Measurements from ENCODE around the gene MVD. TPM values are rescaled to one million over a fixed set of nuclear protein-coding genes. Genes with fewer than 3 reads are reported as not detected.

MVD gene
- total and polyA plus RNA-seq, 2 of the 4 experiments (the other 2 are of a cell fraction), result 18.3 to 28.4 TPM

DNA sequence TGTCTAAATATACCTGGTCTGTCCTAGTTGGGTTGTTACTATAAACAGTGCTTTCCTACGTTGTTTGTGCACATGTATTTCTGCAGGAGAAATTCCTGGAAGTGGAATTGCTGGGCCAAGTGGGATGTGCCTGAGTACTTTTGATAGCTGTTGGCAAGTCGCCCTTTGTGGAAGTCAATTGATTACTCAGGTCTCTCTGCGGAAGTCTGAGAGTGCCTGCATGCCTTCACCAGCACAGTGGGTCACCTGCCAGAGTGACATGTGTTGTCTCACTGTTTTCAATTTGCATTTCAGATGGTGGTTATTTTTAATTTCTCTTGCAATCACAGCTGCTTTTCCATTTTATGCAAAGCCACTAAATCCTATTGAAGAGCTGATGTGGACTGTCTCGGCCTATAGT is 2.3 kb upstream of the MVD start:
- Histone ChIP-seq H3K9ac (ENCODE audit: low read depth, low read length) (no peak overlapping the region), H2BK20ac (ENCODE audit: low read depth, low read length) (no peak overlapping the region), H4K5ac (ENCODE audit: low read depth, low read length) (no peak overlapping the region), H3K56ac (ENCODE audit: extremely low read depth, insufficient read depth, low read length) (no peak overlapping the region), H3K9me3 (ENCODE audit: control insufficient read depth, insufficient read depth, low read length) (no peaks in the 10 kb centered on the region), H2AK5ac (ENCODE audit: low read depth, low read length) (no peak overlapping the region), H4K20me1 (ENCODE audit: insufficient read depth, low read length) (no peaks in the 10 kb centered on the region), H3K4ac (ENCODE audit: low read depth, low read length) (no peak overlapping the region), H2BK120ac (ENCODE audit: low read depth, low read length) (no peak overlapping the region), H2AFZ (replicated peaks; ENCODE audit: low read length, poor library complexity) (no peak overlapping the region), H3K27me3 (ENCODE audit: control insufficient read depth, insufficient read depth, low read length) (no peaks in the 10 kb centered on the region), H4K8ac (ENCODE audit: low read depth in 2 of 2, low read length in 2 of 2) (no peak overlapping the region), H3K4me3 (ENCODE audit: insufficient read depth, low read depth, low read length) (no peak overlapping the region), H3K27ac (ENCODE audit: insufficient read depth, low read length) (no peak overlapping the region), H3K79me1 (ENCODE audit: low read depth in 1 of 2, low read length in 2 of 2) (peaks cover 16 to 23% of the 10 kb centered on the region in 2 experiments), H3K4me1 (ENCODE audit: control insufficient read depth, insufficient read depth, low read length) (no peaks in the 10 kb centered on the region), H3K23ac (ENCODE audit: low read depth, low read length) (no peak overlapping the region), H3K18ac (ENCODE audit: low read depth, low read length) (no peak overlapping the region), H4K91ac (ENCODE audit: insufficient read depth, low read depth, low read length) (no peak overlapping the region), H3K4me2 (ENCODE audit: low read depth, low read length) (no peak overlapping the region), H2BK5ac (ENCODE audit: low read depth, low read length, poor library complexity, severe bottlenecking) (no peak overlapping the region), H2AK9ac (replicated peaks; ENCODE audit: low read depth, low read length, poor library complexity) (no peak overlapping the region), H3K36me3 (ENCODE audit: control insufficient read depth, insufficient read depth, low read length) (peaks cover 2% of the 10 kb centered on the region; the same call in 1 of the 2 replicates), H2BK15ac (ENCODE audit: low read depth, low read length) (no peak overlapping the region), H3K14ac (replicated peaks; ENCODE audit: low read depth, low read length) (no peak overlapping the region), H3K9me1 (ENCODE audit: insufficient read depth, low read length) (no peaks in the 10 kb centered on the region)
- DNase-seq (no peak), ATAC-seq (ENCODE audit: low read depth) (no peak)
- CTCF ChIA-PET, result no interaction called here
- intact Hi-C loops (cut with micrococcal nuclease), result no loop called here
- in situ Hi-C loops (cut with MboI; ENCODE audit: low sequenced_read_pairs), result no loop called here
- dilution Hi-C loops (cut with HindIII; ENCODE audit: low sequenced_read_pairs, unreplicated experiment), result no loop called here
- POLR2A ChIA-PET (ENCODE audit: unreplicated experiment), result no interaction called here
- TF ChIP-seq CHD1 (IDR thresholded peaks at IDR 0.05; ENCODE audit: low read depth, low read length), result no peak
- TF ChIP-seq RFX5 (IDR thresholded peaks at IDR 0.05; ENCODE audit: low read depth, low read length), result no peak
- TF ChIP-seq FOS (IDR thresholded peaks at IDR 0.05; ENCODE audit: low read depth, low read length), result no peak
- no peak for TF ChIP-seq POLR2A (IDR thresholded peaks at IDR 0.05; ENCODE audit: low read depth, low read length)
- no peak for TF ChIP-seq SMC3 (IDR thresholded peaks at IDR 0.05; ENCODE audit: low read depth, low read length)
- TF ChIP-seq MXI1 (IDR thresholded peaks at IDR 0.05; ENCODE audit: borderline replicate concordance, low read depth, low read length), result no peak
- TF ChIP-seq BHLHE40 (IDR thresholded peaks at IDR 0.05; ENCODE audit: low read depth, low read length), result no peak
- TF ChIP-seq NFE2L2 (IDR thresholded peaks at IDR 0.05; ENCODE audit: low read depth, low read length), result no peak
- TF ChIP-seq, protein P1, sequence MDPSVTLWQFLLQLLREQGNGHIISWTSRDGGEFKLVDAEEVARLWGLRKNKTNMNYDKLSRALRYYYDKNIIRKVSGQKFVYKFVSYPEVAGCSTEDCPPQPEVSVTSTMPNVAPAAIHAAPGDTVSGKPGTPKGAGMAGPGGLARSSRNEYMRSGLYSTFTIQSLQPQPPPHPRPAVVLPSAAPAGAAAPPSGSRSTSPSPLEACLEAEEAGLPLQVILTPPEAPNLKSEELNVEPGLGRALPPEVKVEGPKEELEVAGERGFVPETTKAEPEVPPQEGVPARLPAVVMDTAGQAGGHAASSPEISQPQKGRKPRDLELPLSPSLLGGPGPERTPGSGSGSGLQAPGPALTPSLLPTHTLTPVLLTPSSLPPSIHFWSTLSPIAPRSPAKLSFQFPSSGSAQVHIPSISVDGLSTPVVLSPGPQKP (IDR thresholded peaks at IDR 0.05; ENCODE audit: borderline replicate concordance, low read depth, low read length), result no peak
- WGBS, 2 experiments (ENCODE audit: extremely low coverage in 2 of 2, insufficient read length in 1 of 2), result no CpG with 5 or more reads among the region's 4 CpGs
- BruUV-seq (replicated peaks), result no TSS peak
